ENCODE results near the gene DACH1.

The DACH1 gene

GRCh38 chr13:71874458-71874857 lies 7.5 kb upstream of the DACH1 start (continued):
- TF ChIP-seq ZNF621 (tag by site-specific recombination; IDR thresholded peaks at IDR 0.05): no peak
- TF ChIP-seq PRDM4 (tag by site-specific recombination; IDR thresholded peaks at IDR 0.05): peak; percentile 75; the same call in 1 of the 2 replicates
- TF ChIP-seq, protein P1, sequence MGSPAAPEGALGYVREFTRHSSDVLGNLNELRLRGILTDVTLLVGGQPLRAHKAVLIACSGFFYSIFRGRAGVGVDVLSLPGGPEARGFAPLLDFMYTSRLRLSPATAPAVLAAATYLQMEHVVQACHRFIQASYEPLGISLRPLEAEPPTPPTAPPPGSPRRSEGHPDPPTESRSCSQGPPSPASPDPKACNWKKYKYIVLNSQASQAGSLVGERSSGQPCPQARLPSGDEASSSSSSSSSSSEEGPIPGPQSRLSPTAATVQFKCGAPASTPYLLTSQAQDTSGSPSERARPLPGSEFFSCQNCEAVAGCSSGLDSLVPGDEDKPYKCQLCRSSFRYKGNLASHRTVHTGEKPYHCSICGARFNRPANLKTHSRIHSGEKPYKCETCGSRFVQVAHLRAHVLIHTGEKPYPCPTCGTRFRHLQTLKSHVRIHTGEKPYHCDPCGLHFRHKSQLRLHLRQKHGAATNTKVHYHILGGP (tag by site-specific recombination; IDR thresholded peaks at IDR 0.05): no peak
- TF ChIP-seq ELK4 (IDR thresholded peaks at IDR 0.05; ENCODE audit: borderline replicate concordance, low read depth, low read length): no peak
- TF ChIP-seq ZNF624 (tag by site-specific recombination; IDR thresholded peaks at IDR 0.05): no peak
- TF ChIP-seq ZNF501 (tag by site-specific recombination; IDR thresholded peaks at IDR 0.05): no peak
- TF ChIP-seq IKZF3 (tag by site-specific recombination; IDR thresholded peaks at IDR 0.05): peak; percentile 55; the same call in 1 of the 2 replicates
- TF ChIP-seq ZNF529 (tag by site-specific recombination; IDR thresholded peaks at IDR 0.05; ENCODE audit: insufficient replicate concordance): no peak
- no peak for TF ChIP-seq ZNF518A (tag by site-specific recombination; conservative IDR thresholded peaks at IDR 0.05; ENCODE audit: low read depth)
- TF ChIP-seq WT1 (tag by site-specific recombination; IDR thresholded peaks at IDR 0.05): peak; percentile 41; the same call in 1 of the 2 replicates
- 0 out of 2 replicates have a peak, but pooled peaks have one; percentile 50 for TF ChIP-seq TSHZ1 (tag by site-specific recombination; IDR thresholded peaks at IDR 0.05; ENCODE audit: borderline replicate concordance)
- TF ChIP-seq MZF1 (tag by site-specific recombination; IDR thresholded peaks at IDR 0.05; ENCODE audit: borderline replicate concordance): peak; percentile 20; the same call in 1 of the 2 replicates
- no peak for TF ChIP-seq ZNF776 (tag by site-specific recombination; IDR thresholded peaks at IDR 0.05; ENCODE audit: borderline replicate concordance)
- no peak for TF ChIP-seq ZNF266 (tag by site-specific recombination; IDR thresholded peaks at IDR 0.05; ENCODE audit: low read depth)
- peak; percentile 16; the same call in 1 of the 2 replicates for TF ChIP-seq ZNF561 (tag by site-specific recombination; IDR thresholded peaks at IDR 0.05; ENCODE audit: borderline replicate concordance)
- TF ChIP-seq ZNF777 (tag by site-specific recombination; IDR thresholded peaks at IDR 0.05; ENCODE audit: borderline replicate concordance): no peak
- TF ChIP-seq ZNF16 (tag by site-specific recombination; IDR thresholded peaks at IDR 0.05; ENCODE audit: low read depth): no peak
- TF ChIP-seq, protein P2, sequence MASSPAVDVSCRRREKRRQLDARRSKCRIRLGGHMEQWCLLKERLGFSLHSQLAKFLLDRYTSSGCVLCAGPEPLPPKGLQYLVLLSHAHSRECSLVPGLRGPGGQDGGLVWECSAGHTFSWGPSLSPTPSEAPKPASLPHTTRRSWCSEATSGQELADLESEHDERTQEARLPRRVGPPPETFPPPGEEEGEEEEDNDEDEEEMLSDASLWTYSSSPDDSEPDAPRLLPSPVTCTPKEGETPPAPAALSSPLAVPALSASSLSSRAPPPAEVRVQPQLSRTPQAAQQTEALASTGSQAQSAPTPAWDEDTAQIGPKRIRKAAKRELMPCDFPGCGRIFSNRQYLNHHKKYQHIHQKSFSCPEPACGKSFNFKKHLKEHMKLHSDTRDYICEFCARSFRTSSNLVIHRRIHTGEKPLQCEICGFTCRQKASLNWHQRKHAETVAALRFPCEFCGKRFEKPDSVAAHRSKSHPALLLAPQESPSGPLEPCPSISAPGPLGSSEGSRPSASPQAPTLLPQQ (tag by site-specific recombination; IDR thresholded peaks at IDR 0.05): no peak
- TF ChIP-seq ZNF664 (tag by site-specific recombination; IDR thresholded peaks at IDR 0.05): no peak
- peak; percentile 64 for TF ChIP-seq SP7 (tag by site-specific recombination; IDR thresholded peaks at IDR 0.05)
- no peak for TF ChIP-seq ZSCAN16 (tag by site-specific recombination; IDR thresholded peaks at IDR 0.05)
